ENCODE results near the gene AUTS2.

DNA sequence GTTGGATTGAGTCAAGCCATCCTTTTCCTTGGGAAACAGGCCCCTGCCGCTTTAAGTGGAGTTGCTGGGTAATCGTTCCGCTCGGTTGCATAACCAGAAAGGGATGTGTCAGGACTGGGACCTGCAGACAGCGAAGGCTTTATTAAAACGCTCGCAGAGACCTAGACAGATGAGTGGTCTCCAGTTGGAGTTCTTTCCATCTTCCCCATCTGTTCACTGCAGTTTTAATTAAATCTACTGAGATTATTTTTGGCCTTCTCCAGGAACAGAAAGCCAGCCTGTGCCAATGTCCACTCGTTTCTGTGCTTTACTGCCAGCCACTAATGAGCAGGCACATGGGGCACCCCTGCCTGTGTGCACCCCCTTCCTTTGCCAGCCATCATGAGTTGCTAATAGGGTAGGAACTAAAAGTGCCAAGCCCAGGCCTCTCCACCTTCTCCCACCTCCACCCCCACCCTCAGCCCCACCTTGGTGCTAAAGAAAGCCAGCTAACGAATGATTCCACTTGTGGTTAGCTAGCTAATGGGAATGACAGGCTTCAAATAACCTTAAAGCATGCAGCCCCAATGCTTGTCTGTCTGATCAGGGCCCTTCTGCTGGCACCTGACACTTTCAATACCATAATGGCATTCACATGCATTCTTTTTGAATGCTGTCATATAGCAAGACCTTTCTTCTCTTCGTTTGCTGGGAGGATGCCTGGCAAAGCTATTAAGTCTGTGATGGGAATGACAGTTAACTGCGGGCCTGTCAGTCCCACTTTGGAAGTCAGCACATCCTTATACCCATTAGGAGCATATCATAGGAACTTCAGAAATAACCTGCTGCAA lies 976.9 kb downstream of the AUTS2 start:
- TF ChIP-seq, protein P1, sequence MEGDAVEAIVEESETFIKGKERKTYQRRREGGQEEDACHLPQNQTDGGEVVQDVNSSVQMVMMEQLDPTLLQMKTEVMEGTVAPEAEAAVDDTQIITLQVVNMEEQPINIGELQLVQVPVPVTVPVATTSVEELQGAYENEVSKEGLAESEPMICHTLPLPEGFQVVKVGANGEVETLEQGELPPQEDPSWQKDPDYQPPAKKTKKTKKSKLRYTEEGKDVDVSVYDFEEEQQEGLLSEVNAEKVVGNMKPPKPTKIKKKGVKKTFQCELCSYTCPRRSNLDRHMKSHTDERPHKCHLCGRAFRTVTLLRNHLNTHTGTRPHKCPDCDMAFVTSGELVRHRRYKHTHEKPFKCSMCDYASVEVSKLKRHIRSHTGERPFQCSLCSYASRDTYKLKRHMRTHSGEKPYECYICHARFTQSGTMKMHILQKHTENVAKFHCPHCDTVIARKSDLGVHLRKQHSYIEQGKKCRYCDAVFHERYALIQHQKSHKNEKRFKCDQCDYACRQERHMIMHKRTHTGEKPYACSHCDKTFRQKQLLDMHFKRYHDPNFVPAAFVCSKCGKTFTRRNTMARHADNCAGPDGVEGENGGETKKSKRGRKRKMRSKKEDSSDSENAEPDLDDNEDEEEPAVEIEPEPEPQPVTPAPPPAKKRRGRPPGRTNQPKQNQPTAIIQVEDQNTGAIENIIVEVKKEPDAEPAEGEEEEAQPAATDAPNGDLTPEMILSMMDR (conservative IDR thresholded peaks at IDR 0.05; ENCODE audit: low read length) = no peak
- TF ChIP-seq EZH2phosphoT487 (IDR thresholded peaks at IDR 0.05; ENCODE audit: borderline replicate concordance) = no peak
